Keratinocyte (primary cell): ENCODE results near the gene ADPRH.

ENCODE experiments used
- CTCF ChIP-seq, 3 experiments: IDR thresholded peaks in 1 of 3; conservative IDR thresholded peaks in 1 of 3; optimal IDR thresholded peaks in 1 of 3; 2 replicates in 2 of 3; 3 replicates in 1 of 3; pipeline versions ENCODE3 to v1.5.1; 2011; ENCODE audit warnings: low read length in 3 of 3, mild to moderate bottlenecking in 3 of 3, moderate library complexity in 2 of 3, control low read depth in 1 of 3, inconsistent platforms in 1 of 3; ENCODE audit not compliant: insufficient read depth in 2 of 3; ENCODE audit errors: extremely low read depth in 1 of 3
- EZH2 ChIP-seq: IDR thresholded peaks from one replicate; pipeline ENCODE4 v1.6.1; 2012; ENCODE audit warnings: inconsistent platforms, mild to moderate bottlenecking, low read length, moderate library complexity

DNA sequence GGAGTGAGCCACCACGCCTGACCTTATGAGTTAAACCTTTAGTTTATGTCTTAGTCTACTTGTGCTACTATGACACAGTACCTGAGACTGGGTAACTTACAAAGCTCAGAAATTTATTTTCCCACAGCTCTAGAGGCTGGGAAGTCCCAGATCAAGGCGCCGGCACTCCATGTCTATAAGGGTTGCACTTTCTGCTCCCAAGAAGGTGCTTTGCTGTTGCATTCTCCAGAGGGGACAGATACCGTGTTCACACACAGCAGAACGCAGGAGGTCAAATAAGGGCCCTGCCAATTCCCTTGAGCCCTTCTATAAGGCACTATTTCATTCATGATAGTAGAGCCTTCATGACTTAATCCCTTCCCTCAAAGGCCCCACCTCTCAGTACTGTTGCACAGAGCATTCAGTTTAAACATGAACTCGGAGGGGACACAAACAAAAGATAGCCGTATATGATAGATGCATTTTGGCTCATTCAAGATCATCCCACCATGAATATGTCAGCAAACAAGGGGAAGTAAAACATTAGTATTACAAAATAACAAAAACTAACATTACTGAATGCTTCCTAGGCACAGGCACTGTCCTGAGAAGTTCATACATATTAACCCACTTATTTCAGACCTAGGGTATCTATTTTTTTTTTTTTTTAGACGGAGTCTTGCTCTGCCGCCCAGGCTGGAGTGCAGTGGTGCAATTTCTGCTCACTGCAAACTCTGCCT, 44.9 kb downstream of the ADPRH start:
- TF ChIP-seq CTCF (optimal IDR thresholded peaks at IDR 0.05 in 1 of 3, IDR thresholded peaks at IDR 0.05 in 1 of 3, conservative IDR thresholded peaks at IDR 0.05 in 1 of 3; ENCODE audit: extremely low read depth in 1 of 3, insufficient read depth in 2 of 3, low read length in 3 of 3) (no peak), EZH2 (no peak)
